ENCODE measurements around the gene PAK1. TPM values are rescaled to one million over a fixed set of nuclear protein-coding genes. Genes with fewer than 3 reads are reported as not detected.

Gene PAK1
- total and polyA plus RNA-seq, 9 of the 15 experiments (the other 6 are each of a cell fraction or from before 2014, with no cell fraction given): 0.52 to 11.7 (median 1.9) TPM

GRCh38 chr11:77322506-77322905 lies 151.4 kb downstream of the PAK1 start (continued):
- TF ChIP-seq NR0B1 (IDR thresholded peaks at IDR 0.05; ENCODE audit: partially characterized antibody) (no peak), TCF15 (CRISPR knock-in tag; IDR thresholded peaks at IDR 0.05) (no peak), KLF6 (CRISPR knock-in tag; IDR thresholded peaks at IDR 0.05; ENCODE audit: borderline replicate concordance) (no peak), KDM1A (IDR thresholded peaks at IDR 0.05) (no peak), PCBP2 (IDR thresholded peaks at IDR 0.05; ENCODE audit: low read depth, low read length, poor library complexity, severe bottlenecking) (no peak)

GRCh38 chr11:77320351-77320750 lies 153.5 kb downstream of the PAK1 start:
- no peak overlapping the region for H3K9ac ChIP-seq (ENCODE audit: insufficient read depth in 1 of 2, low read depth in 2 of 2, low read length in 2 of 2)
- H3K4me2 ChIP-seq (ENCODE audit: insufficient read depth, low read length): no peak overlapping the region
- WGBS (ENCODE audit: insufficient coverage, low coverage, missing lambda C conversion rate): 0% methylated on average over 1 of the region's 1 CpG
- no peak overlapping the region for H3K27ac ChIP-seq (ENCODE audit: extremely low read depth, low read depth, low read length)
- DNase-seq (ENCODE audit: extremely low read depth in 1 of 4, low spot score in 3 of 4) (no peak), ATAC-seq (no peak), FAIRE-seq (no peak)
- no peak overlapping the region for H3K4me3 ChIP-seq
- no peaks in the 10 kb centered on the region for H3K36me3 ChIP-seq (ENCODE audit: control insufficient read depth, insufficient read depth, low read length)
- peaks cover 13% of the 10 kb centered on the region in 2 experiments; a peak in 4 of 5 replicates for H3K27me3 ChIP-seq (ENCODE audit: control insufficient read depth in 2 of 2, insufficient read depth in 2 of 2, low read length in 2 of 2)
- no peak overlapping the region for H2AFZ ChIP-seq (ENCODE audit: low read depth, low read length)
- in situ Hi-C loops (cut with MboI): no loop called here
- ChIA-PET CTCF (ENCODE audit: low intra/inter-chr PET ratio) (no interaction called here), POLR2A (interaction anchor here (0.5 to 0.6 kb wide), 2 partner anchors 52 to 277 kb away, joined by 3 read pairs; no protein-coding TSS in a partner anchor)
- no peaks in the 10 kb centered on the region for H3K79me2 ChIP-seq (ENCODE audit: control insufficient read depth, insufficient read depth, low read length)
- H3K9me1 ChIP-seq (ENCODE audit: control insufficient read depth, insufficient read depth, low read length): no peaks in the 10 kb centered on the region
- H3K9me3 ChIP-seq (replicated peaks; ENCODE audit: control insufficient read depth, insufficient read depth, low read depth, low read length): no peaks in the 10 kb centered on the region
- H4K20me1 ChIP-seq (replicated peaks; ENCODE audit: control insufficient read depth, insufficient read depth, low read length): no peaks in the 10 kb centered on the region
- H3K4me1 ChIP-seq (replicated peaks in 1 of 2; ENCODE audit: control insufficient read depth in 2 of 2, insufficient read depth in 2 of 2, low read length in 2 of 2): no peaks in the 10 kb centered on the region
- intact Hi-C loops (cut with micrococcal nuclease): no loop called here
- TF ChIP-seq GATAD2B (IDR thresholded peaks at IDR 0.05; ENCODE audit: borderline replicate concordance) (no peak), NFE2 (IDR thresholded peaks at IDR 0.05; ENCODE audit: low read depth) (no peak), SIN3B (IDR thresholded peaks at IDR 0.05; ENCODE audit: low read depth) (no peak), NCOR1 (IDR thresholded peaks at IDR 0.05) (no peak), CHD4 (IDR thresholded peaks at IDR 0.05; ENCODE audit: insufficient read depth, insufficient replicate concordance, low read depth, low read length, poor library complexity, severe bottlenecking) (no peak), RNF2 (IDR thresholded peaks at IDR 0.05) (no peak), TCF7 (IDR thresholded peaks at IDR 0.05; ENCODE audit: borderline replicate concordance) (no peak), GABPA (tag; conservative IDR thresholded peaks at IDR 0.05; ENCODE audit: low read depth) (no peak), BRD9 (IDR thresholded peaks at IDR 0.05; ENCODE audit: low read depth, partially characterized antibody) (no peak)
- no TSS peak for BruUV-seq (replicated peaks)
